H9 (cell line): Measurements from ENCODE around the gene PDE2A. TPM values are rescaled to one million over a fixed set of nuclear protein-coding genes. Genes with fewer than 3 reads are reported as not detected.

Experiments used
- DNase-seq: peaks from one replicate; pipeline ENCODE4 v3.0.0-alpha.2; 2017
- H2AFZ ChIP-seq: one replicate; pipeline ENCODE4 v1.6.1; 2013; ENCODE audit warnings: mild to moderate bottlenecking, low read length, control low read depth, moderate library complexity
- H2AK5ac ChIP-seq: 2 replicates; pipeline ENCODE4 v1.6.1; 2013; ENCODE audit warnings: low read length, control low read depth, mixed read lengths; ENCODE audit not compliant: insufficient read length
- H2BK120ac ChIP-seq: one replicate; pipeline ENCODE4 v1.6.1; 2013; ENCODE audit warnings: low read depth, mild to moderate bottlenecking, low read length, control low read depth, inconsistent platforms; ENCODE audit not compliant: poor library complexity, severe bottlenecking
- H2BK12ac ChIP-seq: 2 replicates; pipeline ENCODE4 v1.6.1; 2013; ENCODE audit warnings: low read length, control low read depth, mixed read lengths, low read depth; ENCODE audit not compliant: insufficient read length
- H2BK15ac ChIP-seq: 2 replicates; pipeline ENCODE4 v1.6.1; 2013; ENCODE audit warnings: low read depth, low read length, control low read depth
- H2BK20ac ChIP-seq: one replicate; pipeline ENCODE4 v1.6.1; 2013; ENCODE audit warnings: low read depth, mild to moderate bottlenecking, low read length, control low read depth, inconsistent platforms; ENCODE audit not compliant: poor library complexity, severe bottlenecking
- H2BK5ac ChIP-seq: 2 replicates; pipeline ENCODE4 v1.6.1; 2013; ENCODE audit warnings: low read length, control low read depth, mixed read lengths; ENCODE audit not compliant: insufficient read length
- H3K14ac ChIP-seq: 2 replicates; pipeline ENCODE4 v1.6.1; 2013; ENCODE audit warnings: low read length, control low read depth; ENCODE audit not compliant: insufficient read depth
- H3K18ac ChIP-seq: 2 replicates; pipeline ENCODE4 v1.6.1; 2013; ENCODE audit warnings: low read depth, mild to moderate bottlenecking, mixed read lengths, low read length, control low read depth; ENCODE audit not compliant: insufficient read length
- H3K23ac ChIP-seq: 2 replicates; pipeline ENCODE4 v1.6.1; 2013; ENCODE audit warnings: low read length, control low read depth, mixed read lengths, low read depth; ENCODE audit not compliant: insufficient read length
- H3K23me2 ChIP-seq: 2 replicates; pipeline ENCODE4 v1.6.1; 2013; ENCODE audit warnings: low read depth, mild to moderate bottlenecking, mixed read lengths, low read length, control low read depth; ENCODE audit not compliant: insufficient read length, poor library complexity, severe bottlenecking
- H3K27ac ChIP-seq: 2 replicates; pipeline ENCODE4 v1.5.1; 2013; ENCODE audit warnings: low read length, control low read depth, mixed read lengths, low read depth; ENCODE audit not compliant: insufficient read length
- H3K27me3 ChIP-seq: 2 replicates; pipeline ENCODE4 v1.6.1; 2013; ENCODE audit warnings: low read length, control low read depth, inconsistent platforms; ENCODE audit not compliant: insufficient read depth
- H3K4ac ChIP-seq: 2 replicates; pipeline ENCODE4 v1.6.1; 2013; ENCODE audit warnings: low read depth, mild to moderate bottlenecking, control low read depth, inconsistent platforms, low read length, moderate library complexity
- H3K4me1 ChIP-seq: 2 replicates; pipeline ENCODE4 v1.6.1; 2013; ENCODE audit warnings: low read length, control low read depth, inconsistent platforms; ENCODE audit not compliant: insufficient read depth
- H3K4me2 ChIP-seq: 2 replicates; pipeline ENCODE4 v1.6.1; 2013; ENCODE audit warnings: low read length, control low read depth, mixed read lengths; ENCODE audit not compliant: insufficient read length, insufficient read depth
- H3K56ac ChIP-seq: 2 replicates; pipeline ENCODE4 v1.6.1; 2013; ENCODE audit warnings: low read depth, mild to moderate bottlenecking, mixed read lengths, low read length, control low read depth; ENCODE audit not compliant: insufficient read length
- H3K79me1 ChIP-seq: 2 replicates; pipeline ENCODE4 v1.6.1; 2013; ENCODE audit warnings: low read depth, mild to moderate bottlenecking, moderate library complexity, low read length, control low read depth, inconsistent platforms; ENCODE audit not compliant: insufficient read depth, poor library complexity, severe bottlenecking
- H3K79me2 ChIP-seq: 2 replicates; pipeline ENCODE4 v1.6.1; 2013; ENCODE audit warnings: low read length, control low read depth, inconsistent platforms; ENCODE audit not compliant: insufficient read depth
- H3K9ac ChIP-seq: 2 replicates; pipeline ENCODE4 v1.6.1; 2013; ENCODE audit warnings: low read length, control low read depth, mixed read lengths; ENCODE audit not compliant: insufficient read length; ENCODE audit errors: extremely low read depth
- H3K9me3 ChIP-seq: one replicate; pipeline ENCODE4 v1.6.1; 2013; ENCODE audit warnings: low read depth, low read length, inconsistent platforms; ENCODE audit not compliant: control insufficient read depth
- H3T11ph ChIP-seq: one replicate; pipeline ENCODE4 v1.6.1; 2013; ENCODE audit warnings: mild to moderate bottlenecking, low read length, control low read depth, inconsistent platforms
- H4K20me1 ChIP-seq: one replicate; pipeline ENCODE4 v1.6.1; 2013; ENCODE audit not compliant: control insufficient read depth, insufficient read length, insufficient read depth
- H4K5ac ChIP-seq: 2 replicates; pipeline ENCODE4 v1.6.1; 2013; ENCODE audit warnings: low read depth, mild to moderate bottlenecking, mixed read lengths, low read length, control low read depth; ENCODE audit not compliant: insufficient read length
- H4K8ac ChIP-seq: replicated peaks from 2 replicates; pipeline ENCODE4 v1.6.1; 2013; ENCODE audit warnings: low read length, control low read depth, mixed read lengths, low read depth; ENCODE audit not compliant: insufficient read length
- H4K91ac ChIP-seq: 2 replicates; pipeline ENCODE4 v1.6.1; 2013; ENCODE audit warnings: low read depth, mild to moderate bottlenecking, moderate library complexity, mixed read lengths, low read length, control low read depth; ENCODE audit not compliant: insufficient read length
- H3K27ac Mint-ChIP-seq, 3 experiments: 2 replicates in 2 of 3; 3 replicates in 1 of 3; pipeline ENCODE4 v1.8.0; 2020 to 2021; ENCODE audit warnings: mixed read lengths in 3 of 3, mild to moderate bottlenecking in 1 of 3, moderate library complexity in 1 of 3
- H3K27me3 Mint-ChIP-seq: 2 replicates; pipeline ENCODE4 v1.8.0; 2021; ENCODE audit warnings: low read depth, mild to moderate bottlenecking, moderate library complexity, mixed read lengths
- H3K36me3 Mint-ChIP-seq, 3 experiments: 2 replicates in 2 of 3; 3 replicates in 1 of 3; pipeline ENCODE4 v1.8.0; 2020 to 2021; ENCODE audit warnings: low read depth in 3 of 3, mixed read lengths in 3 of 3; ENCODE audit not compliant: insufficient read depth in 1 of 3
- H3K4me1 Mint-ChIP-seq, 2 experiments: 2 replicates each; pipeline ENCODE4 v1.8.0; 2020; ENCODE audit warnings: mixed read lengths in 2 of 2
- H3K4me3 Mint-ChIP-seq, 2 experiments: 2 replicates in 1 of 2; 3 replicates in 1 of 2; pipeline ENCODE4 v1.8.0; 2020 to 2021; ENCODE audit warnings: mild to moderate bottlenecking in 2 of 2, mixed read lengths in 2 of 2, moderate library complexity in 1 of 2
- H3K9me3 Mint-ChIP-seq, 2 experiments: 2 replicates in 1 of 2; 3 replicates in 1 of 2; pipeline ENCODE4 v1.8.0; 2020; ENCODE audit warnings: mild to moderate bottlenecking in 2 of 2, mixed read lengths in 2 of 2, moderate library complexity in 1 of 2
- WGBS: extraction: QIAGEN DNeasy Blood & Tissue Kit; methylation state at CpG from one replicate; pipeline ENCODE4 v1.1.7; 2013; ENCODE audit warnings: missing lambda C conversion rate, low lambda C conversion rate, mixed read lengths; ENCODE audit not compliant: insufficient read length; ENCODE audit errors: extremely low coverage; 5-methylcytosine and 5-hydroxymethylcytosine counted together
- total RNA-seq: library from RNA; stranded (reverse); gene quantifications from 2 replicates; pipeline ENCODE4 v1.2.1, GENCODE V29; 2021
- TF ChIP-seq, protein P1 (sequence below): fragments of 200-600 bp; sonication (generic); conservative IDR thresholded peaks from 3 replicates; pipeline ENCODE4 v1.8.0; 2021; ENCODE audit warnings: antibody characterized with exemption, mild to moderate bottlenecking

PDE2A gene
- total RNA-seq, 1 experiment from 2014 or later = 3.4 TPM

DNA sequence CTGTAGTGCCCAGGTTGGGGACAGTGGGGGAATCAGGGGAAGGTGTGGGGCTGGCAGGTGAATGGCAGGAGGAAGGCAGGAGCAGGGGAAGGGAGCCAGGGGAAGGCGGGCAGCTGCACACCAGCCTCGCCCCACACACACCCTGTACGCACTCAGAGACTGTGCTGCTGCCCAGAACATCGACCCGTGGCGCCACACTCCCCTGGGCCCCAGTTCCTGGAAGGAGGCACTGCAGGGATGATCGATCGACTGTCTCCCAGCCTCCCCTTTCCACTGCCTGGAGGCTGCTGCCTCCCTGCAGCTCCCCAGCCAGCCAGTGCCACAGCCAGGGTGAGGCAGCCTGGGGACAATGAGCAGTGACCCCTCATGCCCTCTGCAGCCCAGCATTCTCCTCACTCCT is 19.2 kb downstream of the PDE2A start:
- WGBS = no CpG with 5 or more reads among the region's 8 CpGs
- peaks cover 17 to 46% of the 10 kb centered on the region in 2 experiments for H3K4me1 Mint-ChIP-seq
- no peaks in the 10 kb centered on the region for H3K79me1 ChIP-seq

More for the DNA sequence above, 19.2 kb downstream of the PDE2A start:
- Histone ChIP-seq H2BK120ac (no peak overlapping the region), H3K9me3 (no peaks in the 10 kb centered on the region), H2AK5ac (no peak overlapping the region), H3K9ac (no peak overlapping the region), H3K4ac (no peak overlapping the region), H3K23me2 (no peaks in the 10 kb centered on the region), H4K91ac (no peak overlapping the region), H3K27ac (no peak overlapping the region), H3K4me2 (no peak overlapping the region), H3K14ac (no peak overlapping the region), H4K5ac (no peak overlapping the region), H4K20me1 (no peaks in the 10 kb centered on the region), H3K27me3 (no peaks in the 10 kb centered on the region), H2BK12ac (no peak overlapping the region), H2BK15ac (no peak overlapping the region), H3K18ac (no peak overlapping the region), H3K4me1 (no peaks in the 10 kb centered on the region), H2AFZ (no peak overlapping the region), H3K23ac (no peak overlapping the region), H3T11ph (no peak overlapping the region), H4K8ac (no peak overlapping the region), H3K79me2 (no peaks in the 10 kb centered on the region), H2BK20ac (no peak overlapping the region), H3K56ac (no peak overlapping the region), H2BK5ac (no peak overlapping the region)
- H3K9me3 Mint-ChIP-seq = no peaks in the 10 kb centered on the region
- no peak for DNase-seq
- H3K4me3 Mint-ChIP-seq = no peak overlapping the region
- no peaks in the 10 kb centered on the region for H3K36me3 Mint-ChIP-seq
- no peak overlapping the region for H3K27ac Mint-ChIP-seq
- peaks cover 23% of the 10 kb centered on the region for H3K27me3 Mint-ChIP-seq
- TF ChIP-seq, protein P1, sequence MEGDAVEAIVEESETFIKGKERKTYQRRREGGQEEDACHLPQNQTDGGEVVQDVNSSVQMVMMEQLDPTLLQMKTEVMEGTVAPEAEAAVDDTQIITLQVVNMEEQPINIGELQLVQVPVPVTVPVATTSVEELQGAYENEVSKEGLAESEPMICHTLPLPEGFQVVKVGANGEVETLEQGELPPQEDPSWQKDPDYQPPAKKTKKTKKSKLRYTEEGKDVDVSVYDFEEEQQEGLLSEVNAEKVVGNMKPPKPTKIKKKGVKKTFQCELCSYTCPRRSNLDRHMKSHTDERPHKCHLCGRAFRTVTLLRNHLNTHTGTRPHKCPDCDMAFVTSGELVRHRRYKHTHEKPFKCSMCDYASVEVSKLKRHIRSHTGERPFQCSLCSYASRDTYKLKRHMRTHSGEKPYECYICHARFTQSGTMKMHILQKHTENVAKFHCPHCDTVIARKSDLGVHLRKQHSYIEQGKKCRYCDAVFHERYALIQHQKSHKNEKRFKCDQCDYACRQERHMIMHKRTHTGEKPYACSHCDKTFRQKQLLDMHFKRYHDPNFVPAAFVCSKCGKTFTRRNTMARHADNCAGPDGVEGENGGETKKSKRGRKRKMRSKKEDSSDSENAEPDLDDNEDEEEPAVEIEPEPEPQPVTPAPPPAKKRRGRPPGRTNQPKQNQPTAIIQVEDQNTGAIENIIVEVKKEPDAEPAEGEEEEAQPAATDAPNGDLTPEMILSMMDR = no peak
